Measurements from ENCODE around the gene RIC8B. TPM values are rescaled to one million over a fixed set of nuclear protein-coding genes. Genes with fewer than 3 reads are reported as not detected.

RIC8B gene
- total and polyA plus RNA-seq, 2 of the 13 experiments (the other 11 are each of a cell fraction or from before 2014, with no cell fraction given), result 5.1 to 7.5 TPM

GRCh38 chr12:106855221-106855758 is 80.8 kb downstream of the RIC8B start (continued):
- TF ChIP-seq ZNF512B (CRISPR knock-in tag; IDR thresholded peaks at IDR 0.05; ENCODE audit: borderline replicate concordance) (no peak), AGO2 (optimal IDR thresholded peaks at IDR 0.05; ENCODE audit: low read depth, low read length) (no peak), SOX13 (IDR thresholded peaks at IDR 0.05) (0 out of 2 replicates have a peak, but pooled peaks have one; percentile 82), SOX13 (CRISPR knock-in tag; conservative IDR thresholded peaks at IDR 0.05 in 1 of 2, IDR thresholded peaks at IDR 0.05 in 1 of 2) (peak in 1 of 2 experiments; percentile 98; a peak in 2 of 4 replicates), ZNF777 (CRISPR knock-in tag; IDR thresholded peaks at IDR 0.05) (no peak), PRPF4 (IDR thresholded peaks at IDR 0.05; ENCODE audit: low read depth, low read length, poor library complexity, severe bottlenecking) (no peak), ZBTB10 (CRISPR knock-in tag; IDR thresholded peaks at IDR 0.05; ENCODE audit: borderline replicate concordance) (no peak), ZMAT3 (CRISPR knock-in tag; conservative IDR thresholded peaks at IDR 0.05) (no peak), AHR (CRISPR knock-in tag; IDR thresholded peaks at IDR 0.05) (no peak), HDAC2 (CRISPR knock-in tag; IDR thresholded peaks at IDR 0.05) (peak; percentile 82), HOXA7 (CRISPR knock-in tag; IDR thresholded peaks at IDR 0.05) (no peak), ZNF7 (CRISPR knock-in tag; IDR thresholded peaks at IDR 0.05) (peak; percentile 90), MYPOP (CRISPR knock-in tag; IDR thresholded peaks at IDR 0.05) (no peak; the same call in 1 of the 2 replicates), ZNF644 (CRISPR knock-in tag; IDR thresholded peaks at IDR 0.05; ENCODE audit: low read depth) (no peak; the same call in 1 of the 2 replicates), NONO (IDR thresholded peaks at IDR 0.05) (no peak), NONO (CRISPR knock-in tag; conservative IDR thresholded peaks at IDR 0.05) (peak; percentile 60; the same call in 1 of the 2 replicates), CAMTA2 (CRISPR knock-in tag; IDR thresholded peaks at IDR 0.05; ENCODE audit: borderline replicate concordance) (no peak), ZNF343 (CRISPR knock-in tag; IDR thresholded peaks at IDR 0.05) (peak; percentile 62; the same call in 1 of the 2 replicates), FOXO1 (CRISPR knock-in tag; IDR thresholded peaks at IDR 0.05) (peak; percentile 95), SAP130 (CRISPR knock-in tag; IDR thresholded peaks at IDR 0.05; ENCODE audit: low read depth) (peak; percentile 65; the same call in 1 of the 2 replicates), PAF1 (CRISPR knock-in tag; IDR thresholded peaks at IDR 0.05) (no peak), ZNF776 (CRISPR knock-in tag; IDR thresholded peaks at IDR 0.05) (no peak), NCOR1 (IDR thresholded peaks at IDR 0.05; ENCODE audit: borderline replicate concordance, low read length) (peak; percentile 93), MTERF4 (CRISPR knock-in tag; IDR thresholded peaks at IDR 0.05) (no peak), ZNF12 (CRISPR knock-in tag; IDR thresholded peaks at IDR 0.05) (peak; percentile 39)

Data from HepG2 (cell line).